HCEC 1CT (cell line): Measurements from ENCODE around the gene CARD10.

Experiments
- DNase-seq: peaks from one replicate; pipeline ENCODE4 v3.0.0-alpha.2; 2017

The CARD10 gene

GRCh38 chr22:37525073-37525745 lies 6.0 kb upstream of the CARD10 start:
- DNase-seq = peak; percentile 83

- no peak for DNase-seq
These were observed 3.3 kb upstream of the CARD10 start for GRCh38 chr22:37522482-37522881.

- no peak for DNase-seq
These were observed 2.1 kb upstream of the CARD10 start for GRCh38 chr22:37521236-37521739.

- DNase-seq = no peak
These were observed 1.6 kb upstream of the CARD10 start for GRCh38 chr22:37520776-37521191.

GRCh38 chr22:37518509-37519267 lies 527 bp downstream of the CARD10 start:
- no peak for DNase-seq

- DNase-seq = no peak
These were observed 1.3 kb downstream of the CARD10 start for GRCh38 chr22:37517826-37518450.

GRCh38 chr22:37516456-37516855 lies 2.8 kb downstream of the CARD10 start:
- DNase-seq = no peak

GRCh38 chr22:37515901-37516300 lies 3.3 kb downstream of the CARD10 start:
- no peak for DNase-seq

GRCh38 chr22:37514526-37515051 lies 4.6 kb downstream of the CARD10 start:
- no peak for DNase-seq

- DNase-seq = no peak
These were observed 7.7 kb downstream of the CARD10 start for GRCh38 chr22:37511395-37512104.

- no peak for DNase-seq
These were observed 9.1 kb downstream of the CARD10 start for GRCh38 chr22:37510091-37510490.

- no peak for DNase-seq
These were observed 10.0 kb downstream of the CARD10 start for GRCh38 chr22:37509059-37509860.

GRCh38 chr22:37508431-37508992 lies 10.7 kb downstream of the CARD10 start:
- DNase-seq = no peak

- no peak for DNase-seq
These were observed 11.5 kb downstream of the CARD10 start for GRCh38 chr22:37507731-37508130.

GRCh38 chr22:37505989-37506388 lies 13.2 kb downstream of the CARD10 start:
- no peak for DNase-seq

GRCh38 chr22:37505565-37505964 lies 13.7 kb downstream of the CARD10 start:
- DNase-seq = no peak

- DNase-seq = no peak
These were observed 14.3 kb downstream of the CARD10 start for GRCh38 chr22:37504964-37505363.

GRCh38 chr22:37503850-37504249 lies 15.4 kb downstream of the CARD10 start:
- DNase-seq = no peak

- no peak for DNase-seq
These were observed 16.0 kb downstream of the CARD10 start for GRCh38 chr22:37503183-37503683.

GRCh38 chr22:37502342-37503182 lies 16.7 kb downstream of the CARD10 start:
- DNase-seq = no peak
